WTC11 (cell line): ENCODE measurements around the gene ANO9. TPM values are rescaled to one million over a fixed set of nuclear protein-coding genes. Genes with fewer than 3 reads are reported as not detected.

Experiments
- ATAC-seq: fragments of 200-7000 bp; cut with Tn5 transposase; 2 replicates; pipeline ENCODE4 v1.10.0; 2021; ENCODE audit warnings: mild to moderate bottlenecking, moderate library complexity
- CTCF ChIA-PET: fragments of 300-600 bp; sonication (Branson Sonifier 250); formaldehyde crosslinking; loops from one replicate; lab custom pipeline; 2021; ENCODE audit warnings: antibody characterized with exemption; lab: Charles Lee
- POLR2A ChIA-PET: fragments of 350-600 bp; sonication (Branson Sonifier 250); formaldehyde crosslinking; loops from one replicate; lab custom pipeline; 2021; ENCODE audit warnings: antibody characterized with exemption; lab: Charles Lee
- DNase-seq: peaks from one replicate; pipeline ENCODE4 v3.0.0; 2021; ENCODE audit warnings: low spot score
- H3K27ac Mint-ChIP-seq: 2 replicates; pipeline ENCODE4 v1.8.0; 2021; ENCODE audit warnings: mixed read lengths
- H3K27me3 Mint-ChIP-seq: 2 replicates; pipeline ENCODE4 v1.8.0; 2021; ENCODE audit warnings: low read depth, mild to moderate bottlenecking, moderate library complexity, mixed read lengths
- H3K36me3 Mint-ChIP-seq: 2 replicates; pipeline ENCODE4 v1.8.0; 2021; ENCODE audit warnings: mixed read lengths
- H3K4me1 Mint-ChIP-seq: 2 replicates; pipeline ENCODE4 v1.8.0; 2022; ENCODE audit warnings: mixed read lengths
- H3K4me3 Mint-ChIP-seq: 2 replicates; pipeline ENCODE4 v1.8.0; 2021; ENCODE audit warnings: mild to moderate bottlenecking, moderate library complexity, mixed read lengths
- H3K9me3 Mint-ChIP-seq: 2 replicates; pipeline ENCODE4 v1.8.0; 2021; ENCODE audit warnings: mixed read lengths
- AR ChIP-seq: fragments of 250-450 bp; sonication (Bioruptor Pico); IDR thresholded peaks from 2 replicates; pipeline ENCODE4 v1.9.0; 2021; ENCODE audit warnings: mild to moderate bottlenecking
- ATF1 ChIP-seq: sonication (generic); formaldehyde crosslinking; IDR thresholded peaks from 2 replicates; pipeline ENCODE4 v1.8.1; 2023; ENCODE audit warnings: mild to moderate bottlenecking, moderate library complexity, missing genetic modification reagents
- ATF2 ChIP-seq: sonication (generic); formaldehyde crosslinking; IDR thresholded peaks from 2 replicates; pipeline ENCODE4 v1.8.1; 2022; ENCODE audit warnings: low read depth, missing genetic modification reagents, borderline replicate concordance
- CBFB ChIP-seq: sonication (generic); formaldehyde crosslinking; IDR thresholded peaks from 2 replicates; pipeline ENCODE4 v1.8.1; 2022; ENCODE audit warnings: mild to moderate bottlenecking, low read depth, missing genetic modification reagents
- CREB1 ChIP-seq: sonication (generic); formaldehyde crosslinking; IDR thresholded peaks from 2 replicates; pipeline ENCODE4 v1.8.0; 2023; ENCODE audit warnings: mild to moderate bottlenecking, missing genetic modification reagents
- E2F4 ChIP-seq: sonication (generic); formaldehyde crosslinking; IDR thresholded peaks from 2 replicates; pipeline ENCODE4 v1.8.1; 2022; ENCODE audit warnings: low read depth, mild to moderate bottlenecking, moderate library complexity, missing genetic modification reagents, borderline replicate concordance
- ERG ChIP-seq: fragments of 250-450 bp; sonication (Bioruptor Pico); IDR thresholded peaks from 2 replicates; pipeline ENCODE4 v1.8.0; 2021; ENCODE audit warnings: mild to moderate bottlenecking
- ESRRA ChIP-seq: sonication (generic); formaldehyde crosslinking; IDR thresholded peaks from 2 replicates; pipeline ENCODE4 v1.8.1; 2022; ENCODE audit warnings: mild to moderate bottlenecking, missing genetic modification reagents, borderline replicate concordance
- FOXP1 ChIP-seq: sonication (generic); formaldehyde crosslinking; IDR thresholded peaks from 2 replicates; pipeline ENCODE4 v1.8.0; 2022; ENCODE audit warnings: missing genetic modification reagents, mild to moderate bottlenecking, moderate library complexity, borderline replicate concordance
- IRF1 ChIP-seq: sonication (generic); formaldehyde crosslinking; IDR thresholded peaks from 2 replicates; pipeline ENCODE4 v1.8.0; 2023; ENCODE audit warnings: missing genetic modification reagents
- MLX ChIP-seq: sonication (generic); formaldehyde crosslinking; IDR thresholded peaks from 2 replicates; pipeline ENCODE4 v1.8.1; 2023; ENCODE audit warnings: mild to moderate bottlenecking, missing genetic modification reagents, moderate library complexity
- NFATC4 ChIP-seq: fragments of 250-450 bp; sonication (Bioruptor Pico); IDR thresholded peaks from 2 replicates; pipeline ENCODE4 v1.9.0; 2021; ENCODE audit warnings: mild to moderate bottlenecking
- NFYB ChIP-seq: sonication (generic); formaldehyde crosslinking; conservative IDR thresholded peaks from 2 replicates; pipeline ENCODE4 v1.8.0; 2022; ENCODE audit warnings: low read depth, missing genetic modification reagents
- NR3C1 ChIP-seq: sonication (generic); formaldehyde crosslinking; conservative IDR thresholded peaks from 2 replicates; pipeline ENCODE4 v1.8.1; 2023; ENCODE audit warnings: low read depth, mild to moderate bottlenecking, missing genetic modification reagents
- OVOL2 ChIP-seq: fragments of 250-450 bp; sonication (Bioruptor Pico); IDR thresholded peaks from 2 replicates; pipeline ENCODE4 v1.9.0; 2021; ENCODE audit warnings: mild to moderate bottlenecking, borderline replicate concordance
- PRRX2 ChIP-seq: fragments of 250-450 bp; sonication (Bioruptor Pico); IDR thresholded peaks from 2 replicates; pipeline ENCODE4 v1.8.0; 2021; ENCODE audit warnings: mild to moderate bottlenecking
- STAT6 ChIP-seq: sonication (generic); formaldehyde crosslinking; conservative IDR thresholded peaks from 2 replicates; pipeline ENCODE4 v1.8.1; 2023; ENCODE audit warnings: mild to moderate bottlenecking, low read depth, missing genetic modification reagents, moderate library complexity
- TEAD1 ChIP-seq: sonication (generic); formaldehyde crosslinking; IDR thresholded peaks from 2 replicates; pipeline ENCODE4 v1.8.0; 2022; ENCODE audit warnings: mild to moderate bottlenecking, missing genetic modification reagents
- USF2 ChIP-seq: sonication (generic); formaldehyde crosslinking; IDR thresholded peaks from 2 replicates; pipeline ENCODE4 v1.8.1; 2023; ENCODE audit warnings: mild to moderate bottlenecking, missing genetic modification reagents, moderate library complexity
- ZBTB21 ChIP-seq: sonication (generic); formaldehyde crosslinking; IDR thresholded peaks from 2 replicates; pipeline ENCODE4 v1.8.1; 2023; ENCODE audit warnings: mild to moderate bottlenecking, missing genetic modification reagents, borderline replicate concordance
- ZNF138 ChIP-seq: sonication (generic); formaldehyde crosslinking; conservative IDR thresholded peaks from 2 replicates; pipeline ENCODE4 v1.8.1; 2022; ENCODE audit warnings: mild to moderate bottlenecking, moderate library complexity, missing genetic modification reagents
- ZNF317 ChIP-seq: sonication (generic); formaldehyde crosslinking; IDR thresholded peaks from 2 replicates; pipeline ENCODE4 v1.8.1; 2023; ENCODE audit warnings: low read depth, mild to moderate bottlenecking, moderate library complexity, missing genetic modification reagents, borderline replicate concordance
- total RNA-seq: library from RNA; stranded (reverse); gene quantifications from 3 replicates; pipeline ENCODE4 v1.2.3, GENCODE V29; 2021

The ANO9 gene
- total RNA-seq, 1 experiment from 2014 or later: 13.2 TPM

- TF ChIP-seq ESRRA (CRISPR knock-in tag) (no peak), ZNF317 (no peak), OVOL2 (CRISPR knock-in tag) (no peak), NR3C1 (no peak), MLX (CRISPR knock-in tag) (no peak), ZNF138 (CRISPR knock-in tag) (no peak), IRF1 (no peak), AR (CRISPR knock-in tag) (no peak), FOXP1 (CRISPR knock-in tag) (no peak)
- DNase-seq: no peak
- Mint-ChIP-seq H3K36me3 (peaks cover 3% of the 10 kb centered on the region; the same call in 1 of the 2 replicates), H3K27ac (no peak overlapping the region), H3K4me1 (no peaks in the 10 kb centered on the region), H3K27me3 (no peaks in the 10 kb centered on the region), H3K4me3 (no peak overlapping the region), H3K9me3 (peaks cover 3% of the 10 kb centered on the region; the same call in 1 of the 2 replicates)
- ChIA-PET POLR2A (no interaction called here), CTCF (no interaction called here)
- ATAC-seq: no peak
These were observed 9.9 kb downstream of the ANO9 start for GRCh38 chr11:431921-432320.

GRCh38 chr11:429931-430456 is 11.8 kb downstream of the ANO9 start:
- Mint-ChIP-seq H3K4me1 (no peaks in the 10 kb centered on the region), H3K36me3 (no peaks in the 10 kb centered on the region; the same call in 1 of the 2 replicates)
- TF ChIP-seq ZBTB21 (CRISPR knock-in tag): no peak
- TF ChIP-seq NFYB (CRISPR knock-in tag): no peak
- TF ChIP-seq CREB1 (CRISPR knock-in tag): no peak
- TF ChIP-seq TEAD1 (CRISPR knock-in tag): no peak
- TF ChIP-seq ERG: no peak
- no peak for TF ChIP-seq ATF1 (CRISPR knock-in tag)
- TF ChIP-seq USF2 (CRISPR knock-in tag): no peak
- TF ChIP-seq E2F4 (CRISPR knock-in tag): no peak
- no peak for TF ChIP-seq ATF2 (CRISPR knock-in tag)
- TF ChIP-seq CBFB (CRISPR knock-in tag): no peak
- no peak for TF ChIP-seq STAT6
- TF ChIP-seq PRRX2 (CRISPR knock-in tag): no peak
- no peak for TF ChIP-seq NFATC4 (CRISPR knock-in tag)
- TF ChIP-seq, all 79 proteins: peak for 0
- no peaks in the 10 kb centered on the region for H3K9me3 Mint-ChIP-seq
- CTCF ChIA-PET: interaction anchor here (1.0 to 1.4 kb wide), 2 partner anchors 18 to 180 kb away, joined by 3 to 4 read pairs; no protein-coding TSS in a partner anchor
- H3K4me3 Mint-ChIP-seq: no peak overlapping the region
- ATAC-seq (peak; percentile 40), DNase-seq (no peak)
- POLR2A ChIA-PET: no interaction called here
- H3K27me3 Mint-ChIP-seq: peaks cover 5% of the 10 kb centered on the region; the same call in 1 of the 2 replicates
- no peak overlapping the region for H3K27ac Mint-ChIP-seq
